CD4-positive, alpha-beta T cell treated with Interleukin-10 for 1 hour (primary cell): ENCODE measurements around the gene NKAIN1.
"Not testable (repeated sequence)": the region's sequence is repeated elsewhere in the genome, so short reads cannot be mapped to it uniquely, and the experiment has no call there.

Experiments
- DNase-seq: peaks from one replicate; pipeline ENCODE4 v3.0.0-alpha.2; 2020

The NKAIN1 gene

DNA sequence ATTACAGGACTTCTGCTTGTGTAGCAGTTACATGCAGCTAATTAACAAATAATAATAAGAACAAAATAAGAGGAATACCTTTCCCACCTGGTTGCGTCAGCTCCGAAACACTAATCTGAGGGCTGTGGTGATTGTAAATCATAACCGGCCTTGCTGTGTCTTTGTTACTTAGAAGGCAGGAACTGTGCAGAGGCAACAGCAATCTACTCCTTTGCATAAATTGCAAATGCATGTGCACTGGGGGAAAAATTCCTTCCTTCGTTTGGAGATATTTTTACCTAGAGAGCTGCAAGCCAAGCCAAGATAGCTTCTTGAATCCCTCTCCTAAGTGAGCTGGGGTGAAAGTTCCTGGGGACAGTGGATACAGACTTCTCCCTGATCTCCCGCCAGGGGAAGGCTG, 46.0 kb downstream of the NKAIN1 start:
- DNase-seq, result no peak

- DNase-seq, result no peak
These were observed 48.4 kb downstream of the NKAIN1 start for GRCh38 chr1:31191281-31191680.

DNA sequence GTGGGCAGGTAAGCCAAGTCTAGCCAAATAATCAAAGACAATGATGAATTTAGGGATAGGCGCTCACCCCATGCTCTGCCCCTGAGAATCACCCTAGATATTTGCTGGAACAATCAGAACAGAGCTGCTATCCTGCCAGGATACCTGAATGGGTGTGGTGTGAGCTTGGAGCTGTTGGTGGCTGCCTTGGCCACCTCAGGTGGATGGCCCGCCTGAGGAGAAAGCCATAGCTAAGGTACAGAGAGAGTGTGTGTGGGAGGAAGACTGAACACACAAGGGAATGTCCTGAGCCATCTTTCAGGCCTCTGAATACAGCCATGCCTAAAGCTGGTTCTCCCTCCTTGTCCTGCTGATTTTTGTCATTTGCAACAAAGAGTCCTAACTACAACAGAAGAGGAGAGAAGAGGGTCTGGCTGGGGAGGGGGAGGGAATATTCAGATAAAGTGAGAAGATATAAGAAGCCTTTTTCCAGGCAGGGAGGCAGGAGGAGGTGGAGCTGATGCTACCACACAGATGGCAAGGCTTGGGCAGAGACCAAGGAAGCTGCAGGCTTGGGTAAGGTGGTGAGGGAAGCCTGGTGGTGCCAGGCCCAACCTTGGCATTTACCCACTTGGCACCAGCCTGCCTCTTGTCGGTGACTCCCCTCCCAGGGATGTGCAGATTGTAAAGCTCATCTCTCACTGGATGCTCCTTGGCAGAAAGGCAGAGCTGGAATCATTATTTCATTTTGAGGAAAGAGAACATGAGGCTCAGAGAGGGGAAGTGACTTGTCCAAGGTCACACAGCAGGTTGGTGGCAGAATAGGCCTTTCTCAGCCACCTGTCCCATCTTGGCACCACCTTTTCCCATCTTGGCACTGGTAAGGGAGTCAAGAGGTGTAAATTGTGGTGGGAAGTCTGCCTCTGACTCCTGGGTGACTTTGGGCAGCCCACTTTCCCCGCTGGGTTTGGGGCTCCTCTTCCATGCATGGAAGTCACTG, 49.7 kb downstream of the NKAIN1 start:
- no peak for DNase-seq

GRCh38 chr1:31183927-31184554, 55.6 kb downstream of the NKAIN1 start:
- peak; percentile 41 for DNase-seq

DNA sequence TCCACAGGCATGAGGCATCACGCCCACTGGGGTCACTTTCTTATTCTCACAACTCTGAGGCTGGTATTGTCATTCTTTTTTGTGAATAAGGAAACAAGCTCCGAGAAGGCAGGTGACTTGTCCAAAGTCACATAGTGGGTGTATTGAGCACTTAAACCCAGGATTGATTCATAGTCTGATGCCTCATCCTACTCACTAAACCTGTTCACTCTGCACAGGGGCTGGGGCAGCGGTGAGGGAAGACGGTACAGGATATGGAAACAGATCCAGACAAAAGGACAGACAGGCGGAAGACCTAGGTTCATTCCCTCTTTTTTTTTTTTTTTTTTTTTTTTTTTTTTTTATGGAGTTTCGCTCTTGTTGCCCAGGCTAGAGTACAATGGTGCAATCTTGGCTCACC, 56.6 kb downstream of the NKAIN1 start:
- no peak for DNase-seq

DNA sequence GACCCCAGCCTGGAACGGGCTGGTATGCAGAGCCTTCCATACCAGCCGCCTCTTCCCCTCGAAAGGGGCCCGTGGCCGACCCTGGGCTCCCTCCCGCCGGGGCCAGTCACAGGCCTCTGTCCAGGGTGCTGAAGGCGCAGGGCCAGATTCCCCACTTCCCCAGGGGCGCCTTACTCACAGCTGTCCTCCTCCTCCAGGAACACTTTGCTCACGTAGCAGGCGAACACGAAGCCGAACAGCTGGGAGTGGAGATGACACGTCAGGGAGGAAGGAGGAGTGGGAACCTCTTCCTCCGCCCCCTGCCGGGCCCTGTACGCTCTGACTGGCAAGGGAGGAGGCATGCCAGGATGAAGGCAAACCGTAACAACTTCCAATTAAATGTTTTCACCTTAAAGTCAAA, 57.3 kb downstream of the NKAIN1 start:
- DNase-seq, result peak; percentile 31

DNA sequence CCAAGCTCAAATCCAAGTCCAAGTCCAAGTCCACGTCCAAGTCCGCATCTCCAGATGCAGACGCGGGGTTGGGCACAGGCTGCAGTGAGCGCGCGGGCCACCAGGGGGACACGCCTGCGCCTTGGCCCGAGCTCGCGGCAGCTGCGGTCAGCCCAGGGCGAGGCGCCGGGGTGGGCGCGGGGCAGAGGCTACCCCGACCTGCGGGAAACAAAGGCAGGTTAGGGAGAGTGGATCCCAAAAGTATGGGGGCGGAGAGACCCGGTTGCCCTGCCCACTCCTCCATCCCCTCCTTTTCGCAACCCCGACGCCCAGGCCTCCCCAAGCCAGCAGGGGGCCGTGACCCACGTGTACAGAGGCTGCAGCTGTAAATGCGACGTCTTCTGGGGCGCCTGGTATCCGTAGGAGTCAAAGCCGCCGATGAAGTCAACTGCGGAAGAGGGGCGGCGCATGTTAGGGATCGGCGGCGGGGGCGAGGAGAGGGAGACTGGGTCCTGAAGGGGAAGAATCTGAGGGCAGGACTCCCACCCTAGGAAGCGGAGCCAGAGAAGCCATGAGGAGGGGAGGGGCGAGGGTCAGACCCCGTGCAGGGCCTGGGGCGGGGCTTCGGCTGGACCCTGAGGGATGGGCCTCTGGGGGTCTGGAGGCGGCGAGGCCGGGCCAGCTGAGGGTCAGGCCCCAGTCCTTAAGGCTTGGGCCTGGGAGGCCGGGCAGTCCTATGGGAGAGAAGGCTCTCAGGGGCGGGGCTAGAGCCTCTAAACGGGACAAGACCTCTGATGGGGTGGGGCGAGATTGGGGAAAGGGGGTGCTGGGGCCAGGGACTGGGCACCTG, 58.0 kb downstream of the NKAIN1 start:
- peak; percentile 27 for DNase-seq

DNA sequence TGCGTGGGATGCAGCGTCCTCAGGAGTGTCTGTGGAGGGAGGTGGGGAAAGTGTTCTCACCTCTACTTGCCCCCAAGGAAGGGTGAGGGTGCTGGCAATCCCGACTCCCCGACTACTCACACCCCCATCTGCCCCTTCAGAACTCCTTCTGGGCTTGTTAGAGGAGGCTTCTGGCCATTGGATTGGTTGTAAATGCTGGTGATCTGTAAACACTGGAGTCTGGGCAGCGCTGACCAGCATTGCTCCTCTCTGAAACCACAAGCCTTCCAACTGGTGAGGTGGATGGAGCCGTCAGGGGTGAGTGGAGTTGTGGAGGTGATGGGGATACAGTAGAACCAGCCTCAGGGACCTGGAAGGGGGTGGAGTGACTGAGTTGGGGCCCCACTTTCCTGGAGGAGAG, 59.3 kb downstream of the NKAIN1 start:
- DNase-seq, result no peak

GRCh38 chr1:31176291-31176690, 63.4 kb downstream of the NKAIN1 start:
- not testable (repeated sequence) for DNase-seq

GRCh38 chr1:31170486-31170735, 69.3 kb downstream of the NKAIN1 start:
- no peak for DNase-seq

GRCh38 chr1:31166462-31166861, 73.2 kb downstream of the NKAIN1 start:
- DNase-seq, result no peak

GRCh38 chr1:31164291-31164690, 75.4 kb downstream of the NKAIN1 start:
- no peak for DNase-seq

DNA sequence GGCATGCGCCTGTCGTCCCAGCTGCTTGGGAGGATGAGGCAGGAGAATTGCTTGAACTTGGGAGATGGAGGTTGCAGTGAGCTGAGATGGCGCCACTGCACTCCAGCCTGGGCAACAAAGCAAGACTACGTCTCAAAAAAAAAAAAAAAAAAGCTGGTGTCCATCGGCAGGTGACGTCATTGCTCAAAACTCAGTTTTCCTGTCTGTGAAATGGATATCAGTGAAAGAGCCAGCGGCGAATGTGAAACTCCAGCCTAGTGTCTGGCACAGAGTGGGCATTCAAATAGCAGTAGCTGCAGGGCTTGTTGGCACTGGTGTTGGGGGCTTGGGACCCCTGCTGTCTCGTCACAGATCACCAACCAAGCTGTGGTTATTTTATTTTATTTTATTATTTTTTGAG, 75.8 kb downstream of the NKAIN1 start:
- no peak for DNase-seq

- no peak for DNase-seq
These were observed 78.1 kb downstream of the NKAIN1 start for GRCh38 chr1:31161571-31161970.

- DNase-seq, result no peak
These were observed 79.6 kb downstream of the NKAIN1 start for GRCh38 chr1:31159869-31160611.

DNA sequence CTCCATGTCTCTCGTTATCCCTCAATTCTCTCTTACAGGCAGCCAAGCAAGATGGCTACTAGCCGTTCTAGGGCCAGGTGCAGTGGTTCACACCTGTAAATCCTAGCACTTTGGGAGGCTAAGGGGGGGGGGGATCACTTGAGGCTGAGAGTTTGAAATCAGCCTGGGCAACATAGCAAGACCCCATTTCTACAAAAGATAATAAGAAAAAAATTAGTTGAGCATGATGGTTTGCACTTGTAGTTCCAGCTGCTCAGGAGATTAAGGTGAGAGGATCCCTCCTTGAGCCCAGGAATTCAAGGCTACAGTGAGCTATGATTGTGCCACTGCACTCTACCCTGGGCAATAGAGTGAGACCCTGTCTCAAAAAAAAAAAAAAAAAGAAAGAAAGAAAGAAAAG, 80.4 kb downstream of the NKAIN1 start:
- DNase-seq, result no peak

- DNase-seq, result peak; percentile 64
These were observed 84.4 kb downstream of the NKAIN1 start for GRCh38 chr1:31155216-31155806.

- DNase-seq, result peak; percentile 72
These were observed 85.0 kb downstream of the NKAIN1 start for GRCh38 chr1:31154632-31155215.

- DNase-seq, result no peak
These were observed 85.6 kb downstream of the NKAIN1 start for GRCh38 chr1:31154000-31154631.

DNA sequence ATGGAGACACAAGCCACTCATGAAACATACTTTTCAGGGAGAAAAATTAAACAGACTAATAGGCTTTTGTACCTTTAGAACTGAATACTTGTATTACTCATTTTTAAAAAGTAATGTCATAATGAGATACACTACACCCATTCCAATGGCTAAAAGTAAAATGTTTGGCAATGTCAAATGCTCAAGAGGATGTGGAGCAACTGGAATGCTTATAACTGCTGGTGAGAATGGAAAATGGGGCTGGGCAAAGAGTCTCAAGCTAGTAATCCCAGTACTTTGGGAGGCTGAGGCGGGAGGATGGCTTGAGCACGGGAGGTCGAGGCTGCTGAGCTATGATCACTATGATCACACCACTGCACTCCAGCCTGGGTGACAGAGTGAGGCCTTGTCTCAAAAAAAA, 86.3 kb downstream of the NKAIN1 start:
- no peak for DNase-seq

DNA sequence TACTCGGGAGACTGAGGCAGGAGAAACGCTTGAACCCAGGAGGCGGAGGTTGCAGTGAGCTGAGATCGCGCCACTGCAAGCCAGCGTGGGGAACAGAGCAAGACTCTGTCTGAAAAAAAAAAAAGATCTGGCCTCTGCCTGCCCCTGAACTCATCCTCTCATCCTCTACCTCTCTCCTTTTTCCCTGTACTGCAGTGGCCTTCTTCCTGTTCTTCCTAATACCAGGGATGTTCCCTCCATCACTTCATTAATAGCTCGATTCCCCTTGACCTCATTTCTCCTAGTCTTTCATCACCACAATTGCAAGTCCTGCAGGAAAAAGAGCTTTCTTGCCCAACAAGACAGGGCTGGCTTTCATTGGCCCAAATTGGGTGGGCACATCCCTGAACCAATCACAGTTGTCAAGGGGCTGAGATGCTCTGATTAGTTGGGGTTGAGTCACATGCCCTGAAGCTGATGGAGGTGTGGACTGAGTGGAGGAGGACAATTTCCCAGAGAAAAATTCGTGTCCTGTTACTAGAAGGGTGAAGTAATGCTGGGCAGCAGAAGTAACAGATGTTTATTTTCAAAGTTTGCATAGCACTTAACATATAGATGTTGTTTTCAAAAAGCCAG, 87.4 kb downstream of the NKAIN1 start:
- DNase-seq, result no peak
